ENCODE results near the gene ZNF831.

Gene ZNF831

DNA sequence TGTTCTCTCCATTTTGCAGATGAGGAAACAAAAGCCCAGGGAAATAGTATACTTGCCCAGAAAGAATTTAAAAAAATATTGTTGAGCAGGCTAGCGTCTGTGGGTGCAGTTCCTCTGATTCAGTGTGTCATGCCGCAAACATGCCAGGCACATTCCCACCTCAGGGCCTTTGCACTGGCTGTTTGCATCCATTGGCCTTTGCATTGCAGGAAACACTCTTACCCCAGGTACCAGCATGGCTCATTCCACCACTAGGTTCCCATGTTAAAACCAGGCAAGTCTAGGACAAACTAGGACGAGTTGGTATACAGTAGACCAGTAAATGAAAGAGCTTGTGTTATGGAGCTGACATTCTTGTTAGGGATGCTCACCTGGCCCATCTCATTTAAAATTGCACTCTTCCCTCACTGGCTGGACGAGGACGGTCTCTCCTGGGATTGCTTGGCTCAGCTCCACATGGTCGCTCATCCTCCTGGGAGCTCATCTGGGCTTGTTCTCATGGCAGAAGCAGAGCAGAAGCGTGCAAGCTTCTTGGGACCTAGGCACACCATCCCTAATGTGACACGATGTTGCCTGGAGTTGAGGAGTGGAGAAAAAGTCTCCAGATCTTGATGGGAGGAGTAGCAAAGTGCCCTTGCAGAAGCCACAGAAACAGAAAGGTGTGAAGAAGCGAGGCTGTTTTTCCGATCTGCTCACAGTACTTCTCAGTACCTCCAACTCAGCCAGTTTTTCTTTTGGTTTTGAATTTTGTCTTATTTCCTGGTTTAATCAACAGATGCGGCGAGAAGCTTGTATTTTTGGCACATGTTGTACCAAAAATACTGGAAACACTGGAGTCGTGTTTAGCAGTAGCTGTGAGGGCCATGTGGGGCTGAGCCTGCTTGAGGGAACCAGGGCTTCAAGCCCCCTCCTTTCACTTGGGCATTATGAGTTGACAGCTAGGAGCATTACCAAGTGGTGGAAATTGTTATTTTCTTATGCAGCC lies 13.9 kb downstream of the ZNF831 start:
- no peak for DNase-seq

DNA sequence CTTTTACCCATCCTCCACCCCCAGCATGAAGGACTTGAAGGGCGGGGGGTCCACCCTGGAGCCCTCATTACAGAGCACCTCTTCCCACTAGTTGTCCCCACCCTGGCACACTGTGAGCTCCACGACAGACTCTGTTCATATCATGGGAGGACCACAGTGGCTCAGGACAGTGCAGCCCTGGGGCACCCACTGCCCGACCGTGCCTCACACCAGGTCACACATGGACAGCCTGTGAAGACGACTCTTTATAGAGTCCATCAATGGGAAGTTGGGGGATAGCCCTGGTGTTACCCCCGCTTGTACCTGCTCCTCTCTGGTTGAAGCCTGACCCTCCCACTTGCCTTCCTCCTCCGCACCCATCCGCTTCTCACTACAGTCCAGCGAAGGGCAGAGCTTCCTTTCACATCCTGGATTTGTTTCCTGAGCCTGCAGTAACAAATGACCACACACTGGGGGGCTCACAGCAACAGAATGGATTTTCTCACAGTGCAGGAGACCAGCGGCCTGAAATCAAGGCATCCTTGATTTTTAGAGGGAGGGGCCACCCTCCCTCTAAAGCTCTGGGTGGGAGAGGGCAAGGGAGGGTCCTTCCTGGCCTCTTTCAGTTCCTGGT lies 15.5 kb downstream of the ZNF831 start:
- intact Hi-C loops (cut with DNase I) = no loop called here
- no peak for DNase-seq

More for the DNA sequence above, 13.9 kb downstream of the ZNF831 start:
- intact Hi-C loops (cut with DNase I) = no loop called here

DNA sequence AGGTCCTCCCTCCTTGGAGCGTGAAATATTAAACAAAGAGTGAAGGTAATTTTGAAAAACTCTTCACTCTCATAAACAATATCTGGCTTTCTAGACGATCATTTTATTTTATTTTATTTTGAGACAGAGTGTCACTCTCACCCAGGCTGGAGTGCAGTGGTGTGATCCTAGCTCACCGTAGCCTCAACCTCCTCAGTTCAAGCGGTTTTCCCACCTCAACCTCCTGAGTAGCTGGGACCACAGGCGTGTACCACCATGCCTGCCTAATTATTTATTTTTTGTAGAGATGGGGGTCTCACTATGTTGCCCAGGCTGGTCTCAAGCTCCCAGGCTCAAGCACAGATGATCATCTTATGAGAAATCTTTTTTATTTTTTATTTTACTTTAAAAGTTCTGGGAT lies 16.4 kb downstream of the ZNF831 start:
- no peak for DNase-seq
- intact Hi-C loops (cut with DNase I) = no loop called here

DNA sequence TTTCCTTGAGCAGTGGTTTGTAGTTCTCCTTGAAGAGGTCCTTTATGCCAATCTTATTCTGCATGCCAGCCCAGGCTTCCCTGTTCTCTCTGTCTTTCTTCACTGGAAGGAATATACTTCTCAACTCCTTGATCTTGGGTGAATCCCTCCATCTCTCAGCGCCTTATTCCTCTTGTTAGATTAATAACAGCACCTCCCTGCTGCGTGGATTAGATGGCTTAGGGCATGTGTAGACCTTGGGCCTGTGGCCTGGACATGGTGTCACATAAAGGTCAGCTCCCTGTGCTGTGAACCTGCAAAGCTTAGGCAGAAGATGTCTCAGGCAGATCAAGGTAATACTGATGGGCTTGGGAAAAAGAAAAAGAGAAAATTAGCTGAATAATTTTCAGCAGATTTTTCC lies 18.3 kb downstream of the ZNF831 start:
- intact Hi-C loops (cut with DNase I) = no loop called here
- no peak for DNase-seq

DNA sequence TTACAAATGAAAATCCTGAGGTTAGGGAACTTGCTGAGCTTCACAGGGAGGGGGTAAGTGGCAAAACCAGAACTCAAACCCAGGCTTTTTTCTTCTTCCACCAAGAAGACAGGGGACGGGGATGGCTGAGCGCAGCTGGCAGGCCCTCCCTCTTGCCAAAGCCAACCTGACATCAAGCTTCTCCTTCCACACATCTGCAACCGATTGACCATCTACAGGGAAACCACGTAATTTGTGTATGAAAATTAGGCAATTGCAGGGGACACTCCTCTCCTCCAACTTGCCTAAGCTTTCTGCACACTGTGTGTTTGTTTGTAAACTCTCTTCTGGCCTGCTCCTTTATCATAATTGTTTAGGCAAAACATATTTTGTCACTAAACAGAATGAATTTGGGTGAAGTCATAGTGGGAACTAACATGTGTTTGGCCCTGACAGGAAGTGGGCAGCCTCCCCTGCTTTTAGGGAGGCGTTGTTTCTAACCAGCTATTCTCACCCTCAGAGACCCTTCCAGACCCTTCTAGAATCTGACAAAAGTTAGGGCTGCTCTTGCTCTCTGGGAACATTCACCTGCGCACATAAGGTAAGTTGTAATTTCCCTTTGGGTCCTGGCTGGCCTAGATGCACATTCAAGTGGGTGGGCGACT lies 18.9 kb downstream of the ZNF831 start:
- no peak for DNase-seq
- intact Hi-C loops (cut with DNase I) = no loop called here

DNA sequence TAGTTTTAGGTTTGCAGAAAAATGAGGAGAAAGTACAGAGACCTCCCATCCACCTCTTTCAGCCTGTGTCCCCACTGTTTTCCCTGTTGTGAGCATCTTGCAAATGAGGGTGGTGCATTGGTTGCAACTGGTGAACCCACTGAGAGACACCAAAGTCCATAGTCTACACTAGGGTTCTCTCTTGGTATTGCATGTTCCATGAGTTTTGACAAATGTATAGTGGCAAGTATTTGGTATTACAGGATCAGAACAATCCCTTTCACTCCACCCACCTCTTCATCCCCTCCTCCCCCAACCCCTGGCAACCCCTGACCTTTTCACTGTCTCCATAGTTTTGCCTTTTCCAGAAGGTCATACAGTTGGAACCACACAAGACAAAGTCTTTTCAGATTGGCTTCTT lies 20.1 kb downstream of the ZNF831 start:
- intact Hi-C loops (cut with DNase I) = no loop called here
- DNase-seq = no peak

DNA sequence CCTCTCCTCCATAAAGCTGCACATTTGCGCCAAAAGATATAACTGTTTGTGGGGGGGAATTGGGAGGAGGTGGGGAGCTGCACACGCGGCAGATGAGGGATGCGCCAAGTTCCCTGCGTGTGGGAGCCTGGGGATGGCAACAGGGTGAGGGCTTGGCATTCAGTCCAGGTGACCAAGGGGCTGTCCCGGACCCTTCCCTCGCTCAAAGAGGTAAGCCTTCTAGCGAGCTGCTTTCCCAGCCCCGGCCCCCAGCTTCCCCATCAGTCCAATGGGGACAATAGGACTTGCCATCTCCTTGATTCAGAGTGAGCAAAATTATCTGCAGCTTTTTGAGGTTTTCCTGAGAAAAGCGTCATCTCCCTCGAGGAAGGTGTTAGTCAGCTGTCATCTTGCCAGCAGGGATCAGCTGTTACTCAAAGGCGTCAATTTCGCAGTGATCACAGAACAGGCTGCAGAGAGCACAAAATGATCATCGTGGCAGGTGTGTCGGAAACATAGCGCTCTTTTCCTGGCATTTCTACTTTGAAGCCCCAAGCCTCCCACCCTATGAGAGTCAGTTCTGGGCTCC lies 21.3 kb downstream of the ZNF831 start:
- no peak for DNase-seq
- intact Hi-C loops (cut with DNase I) = no loop called here

DNA sequence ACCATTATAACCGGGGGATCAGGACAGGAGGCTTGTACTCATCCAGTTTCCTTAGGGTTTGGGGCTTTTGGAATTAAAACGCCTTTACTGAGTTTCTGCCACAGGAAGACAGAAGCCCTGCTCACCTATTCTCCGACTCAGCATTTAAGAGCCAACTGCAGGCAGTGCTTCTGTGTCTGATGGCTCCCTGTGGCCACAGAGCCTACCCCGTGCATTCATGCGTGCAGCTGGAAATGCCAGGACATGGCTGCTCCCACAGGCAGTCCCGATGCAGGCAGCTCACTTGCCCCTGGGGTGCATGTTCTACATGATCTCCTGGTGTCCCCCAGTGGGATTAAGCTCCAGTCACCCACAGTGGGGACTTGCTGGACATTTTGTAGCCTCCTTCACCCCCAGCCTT lies 22.2 kb downstream of the ZNF831 start:
- intact Hi-C loops (cut with DNase I) = no loop called here
- DNase-seq = no peak

DNA sequence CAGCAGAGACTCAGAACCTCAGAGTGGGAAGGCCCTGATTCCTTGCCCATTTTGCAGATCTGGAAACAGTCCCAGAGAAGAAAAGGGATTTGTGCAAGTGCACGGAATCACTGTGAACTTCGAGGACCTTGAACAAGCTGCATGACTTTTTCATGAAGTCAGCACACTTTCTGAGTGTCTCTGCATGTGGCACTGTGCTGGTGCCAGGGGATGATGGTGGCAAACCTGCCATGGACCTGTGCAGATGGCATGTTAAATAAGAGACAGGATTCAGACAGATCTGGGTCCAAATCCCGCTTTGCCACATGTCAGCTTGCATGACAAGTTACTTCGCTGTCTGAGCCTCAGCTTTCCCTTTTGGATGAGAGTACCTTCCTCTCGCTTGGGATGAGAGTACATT lies 26.8 kb downstream of the ZNF831 start:
- no peak for DNase-seq
- intact Hi-C loops (cut with DNase I) = no loop called here

DNA sequence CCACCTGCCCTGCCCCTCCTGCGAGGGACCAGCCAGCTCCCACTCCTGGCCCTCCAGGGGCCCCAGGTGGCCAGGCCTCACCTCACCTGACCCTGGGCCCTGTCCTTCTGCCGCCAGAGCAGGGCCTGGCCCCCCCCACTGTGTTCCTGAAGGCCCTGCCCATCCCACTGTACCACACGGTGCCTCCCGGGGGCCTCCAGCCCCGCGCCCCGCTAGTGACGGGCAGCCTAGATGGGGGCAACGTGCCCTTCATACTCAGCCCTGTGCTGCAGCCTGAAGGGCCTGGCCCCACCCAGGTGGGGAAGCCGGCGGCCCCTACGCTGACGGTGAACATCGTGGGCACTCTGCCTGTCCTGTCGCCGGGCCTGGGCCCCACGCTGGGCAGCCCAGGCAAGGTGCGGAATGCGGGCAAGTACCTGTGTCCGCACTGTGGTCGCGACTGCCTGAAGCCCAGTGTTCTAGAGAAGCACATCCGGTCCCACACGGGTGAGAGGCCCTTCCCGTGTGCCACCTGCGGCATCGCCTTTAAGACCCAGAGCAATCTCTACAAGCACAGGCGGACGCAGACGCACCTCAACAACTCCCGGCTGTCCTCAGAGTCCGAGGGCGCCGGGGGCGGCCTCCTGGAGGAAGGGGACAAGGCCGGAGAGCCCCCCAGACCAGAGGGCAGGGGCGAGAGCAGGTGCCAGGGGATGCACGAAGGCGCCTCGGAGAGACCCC lies 27.6 kb downstream of the ZNF831 start:
- intact Hi-C loops (cut with DNase I) = no loop called here
- DNase-seq = no peak

DNA sequence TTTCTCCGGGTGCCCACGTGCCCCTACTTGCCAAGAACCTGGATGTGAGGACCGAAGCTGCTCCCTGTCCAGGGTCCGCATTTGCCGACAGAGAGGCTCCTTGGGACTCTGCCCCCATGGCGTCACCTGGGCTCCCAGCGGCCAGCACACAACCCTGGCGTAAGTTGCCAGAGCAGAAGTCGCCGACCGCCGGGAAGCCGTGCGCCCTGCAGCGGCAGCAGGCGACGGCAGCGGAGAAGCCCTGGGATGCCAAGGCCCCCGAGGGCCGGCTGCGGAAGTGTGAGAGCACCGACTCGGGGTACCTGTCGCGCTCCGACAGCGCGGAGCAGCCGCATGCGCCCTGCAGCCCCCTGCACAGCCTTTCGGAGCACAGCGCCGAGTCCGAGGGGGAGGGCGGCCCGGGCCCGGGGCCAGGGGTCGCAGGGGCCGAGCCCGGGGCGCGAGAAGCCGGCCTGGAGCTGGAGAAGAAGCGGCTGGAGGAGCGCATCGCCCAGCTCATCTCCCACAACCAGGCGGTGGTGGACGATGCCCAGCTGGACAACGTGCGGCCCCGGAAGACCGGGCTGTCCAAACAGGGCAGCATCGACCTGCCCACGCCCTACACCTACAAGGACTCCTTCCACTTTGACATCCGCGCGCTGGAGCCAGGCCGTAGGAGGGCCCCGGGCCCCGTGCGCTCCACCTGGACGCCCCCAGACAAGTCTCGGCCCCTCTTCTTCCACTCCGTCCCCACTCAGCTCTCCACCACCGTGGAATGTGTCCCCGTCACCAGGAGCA lies 28.3 kb downstream of the ZNF831 start:
- intact Hi-C loops (cut with DNase I) = no loop called here
- DNase-seq = peak in 2 of 10 donors; percentile 77 to 80

DNA sequence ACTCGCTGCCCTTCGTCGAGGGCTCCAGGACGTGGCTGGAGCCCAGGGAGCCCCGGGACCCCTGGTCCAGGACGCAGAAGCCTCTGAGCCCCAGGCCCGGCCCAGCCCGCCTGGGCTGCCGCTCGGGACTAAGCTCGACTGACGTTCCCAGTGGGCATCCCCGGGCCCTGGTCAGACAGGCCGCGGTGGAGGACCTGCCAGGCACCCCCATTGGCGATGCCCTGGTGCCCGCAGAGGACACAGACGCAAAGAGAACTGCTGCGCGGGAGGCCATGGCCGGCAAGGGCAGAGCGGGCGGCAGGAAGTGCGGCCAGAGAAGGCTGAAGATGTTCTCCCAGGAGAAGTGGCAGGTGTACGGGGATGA lies 28.9 kb downstream of the ZNF831 start:
- intact Hi-C loops (cut with DNase I) = no loop called here
- peak in 2 of 10 donors; percentile 70 to 78 for DNase-seq

DNA sequence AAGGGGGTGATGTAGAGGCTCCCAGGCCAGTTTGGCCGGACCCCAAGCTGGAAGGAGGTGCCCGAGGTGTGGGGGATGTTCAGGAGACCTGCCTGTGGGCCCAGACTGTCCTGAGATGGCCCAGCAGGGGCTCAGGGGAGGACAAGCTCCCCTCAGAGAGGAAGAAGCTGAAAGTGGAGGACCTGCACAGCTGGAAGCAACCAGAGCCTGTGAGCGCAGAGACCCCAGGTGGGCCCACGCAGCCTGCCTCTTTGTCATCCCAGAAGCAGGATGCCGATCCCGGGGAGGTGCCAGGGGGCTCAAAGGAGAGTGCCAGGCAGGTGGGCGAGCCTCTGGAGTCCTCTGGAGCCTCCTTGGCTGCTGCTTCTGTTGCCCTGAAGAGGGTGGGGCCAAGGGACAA lies 29.7 kb downstream of the ZNF831 start:
- peak in 1 of 10 donors; percentile 69 for DNase-seq
- intact Hi-C loops (cut with DNase I) = no loop called here

DNA sequence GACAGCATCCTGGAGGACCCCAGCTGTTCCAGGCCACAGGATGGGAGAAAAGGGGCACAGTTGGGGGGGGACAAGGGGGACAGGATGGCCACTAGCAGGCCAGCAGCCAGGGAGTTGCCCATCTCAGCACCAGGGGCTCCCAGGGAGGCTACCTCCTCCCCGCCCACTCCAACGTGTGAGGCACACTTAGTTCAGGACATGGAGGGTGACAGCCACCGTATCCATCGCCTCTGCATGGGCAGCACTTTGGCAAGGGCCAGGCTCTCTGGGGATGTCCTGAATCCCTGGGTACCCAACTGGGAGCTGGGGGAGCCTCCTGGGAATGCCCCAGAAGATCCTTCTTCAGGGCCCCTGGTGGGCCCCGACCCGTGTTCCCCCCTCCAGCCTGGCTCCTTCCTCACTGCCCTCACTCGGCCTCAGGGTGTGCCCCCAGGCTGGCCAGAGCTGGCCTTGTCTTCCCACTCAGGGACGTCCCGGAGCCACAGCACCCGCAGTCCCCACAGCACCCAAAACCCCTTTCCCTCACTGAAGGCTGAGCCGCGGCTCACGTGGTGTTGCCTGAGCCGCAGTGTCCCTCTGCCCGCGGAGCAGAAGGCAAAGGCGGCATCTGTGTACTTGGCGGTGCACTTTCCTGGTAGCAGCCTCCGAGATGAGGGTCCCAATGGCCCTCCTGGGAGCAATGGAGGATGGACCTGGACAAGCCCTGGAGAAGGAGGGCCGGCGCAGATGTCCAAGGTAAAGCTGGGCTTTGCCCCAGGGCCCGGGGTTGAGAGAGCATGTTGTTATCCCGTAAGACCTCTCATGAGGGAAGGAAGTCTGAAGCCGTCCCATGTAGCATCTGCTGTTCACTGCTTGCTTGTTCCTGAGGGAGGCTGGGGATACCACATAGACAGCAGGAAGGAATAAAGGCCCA lies 30.7 kb downstream of the ZNF831 start:
- intact Hi-C loops (cut with DNase I) = no loop called here
- peak in 2 of 10 donors; percentile 72 to 76 for DNase-seq

DNA sequence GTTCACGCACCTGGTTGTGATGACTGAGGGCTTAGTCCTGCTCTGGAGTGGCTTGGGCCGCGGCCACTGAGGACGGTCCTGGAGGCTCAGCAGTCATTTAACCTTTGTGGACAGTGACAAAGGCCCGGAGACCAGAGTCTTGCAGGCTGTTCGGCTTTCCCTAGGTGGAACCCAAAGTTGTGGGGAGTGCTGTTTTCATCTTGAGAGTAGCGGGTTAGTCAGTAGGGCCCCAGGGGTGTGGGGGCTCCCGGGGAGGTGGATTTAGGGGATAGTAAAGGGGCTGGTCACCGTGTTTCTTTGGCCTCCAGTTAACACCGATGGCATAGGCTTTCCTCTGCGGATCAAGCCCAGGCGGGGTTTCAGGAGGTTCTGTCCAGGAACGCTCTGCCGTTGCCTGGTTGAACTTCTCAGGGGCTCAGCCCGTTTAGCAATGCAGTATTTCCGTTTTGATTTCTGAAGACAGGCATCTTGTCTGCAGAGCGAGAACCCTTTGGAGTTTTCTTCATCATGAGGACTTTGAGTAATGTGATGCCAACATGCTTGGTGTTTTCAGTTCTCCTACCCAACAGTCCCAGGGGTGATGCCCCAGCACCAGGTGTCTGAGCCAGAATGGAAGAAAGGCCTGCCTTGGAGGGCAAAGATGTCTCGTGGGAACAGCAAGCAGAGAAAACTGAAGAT lies 31.8 kb downstream of the ZNF831 start:
- no peak for DNase-seq

DNA sequence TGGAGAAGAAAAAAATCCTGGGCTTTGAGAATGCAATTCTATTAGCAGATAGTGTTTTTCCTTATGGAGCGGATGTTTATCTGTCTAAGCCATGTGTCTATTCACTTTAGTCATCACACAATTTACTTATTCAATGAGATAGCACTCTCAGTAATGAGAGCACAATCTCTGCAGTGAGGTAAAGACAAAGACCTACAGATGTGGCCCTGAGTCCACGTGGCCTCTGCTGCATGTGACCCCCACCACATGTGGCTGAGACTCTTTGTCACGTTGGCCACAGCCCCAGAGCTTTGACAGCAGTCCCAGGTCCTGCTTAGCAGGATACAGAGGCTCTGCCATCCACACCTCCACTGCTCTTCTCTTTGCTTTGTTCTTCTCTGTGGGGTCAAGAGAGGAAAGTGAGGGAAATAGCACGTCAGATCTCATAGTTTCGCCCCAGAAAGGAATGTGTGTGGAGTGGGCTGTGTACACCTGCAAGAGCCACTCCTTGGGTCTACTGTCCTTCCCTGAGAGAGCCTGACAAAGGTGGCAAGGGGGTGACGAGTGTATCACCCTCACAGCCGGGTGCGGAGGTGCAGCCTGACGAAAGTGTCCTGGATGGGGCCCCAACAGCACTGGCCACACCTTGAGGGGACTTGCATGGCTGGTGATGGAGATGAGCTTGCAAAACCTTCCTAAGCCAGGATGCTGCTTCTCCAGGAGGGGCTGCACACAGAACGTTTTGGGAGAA lies 40.7 kb downstream of the ZNF831 start:
- intact Hi-C loops (cut with DNase I) = no loop called here
- peak in 1 of 10 donors; percentile 58 for DNase-seq

More for the DNA sequence above, 31.8 kb downstream of the ZNF831 start:
- intact Hi-C loops (cut with DNase I) = no loop called here

DNA sequence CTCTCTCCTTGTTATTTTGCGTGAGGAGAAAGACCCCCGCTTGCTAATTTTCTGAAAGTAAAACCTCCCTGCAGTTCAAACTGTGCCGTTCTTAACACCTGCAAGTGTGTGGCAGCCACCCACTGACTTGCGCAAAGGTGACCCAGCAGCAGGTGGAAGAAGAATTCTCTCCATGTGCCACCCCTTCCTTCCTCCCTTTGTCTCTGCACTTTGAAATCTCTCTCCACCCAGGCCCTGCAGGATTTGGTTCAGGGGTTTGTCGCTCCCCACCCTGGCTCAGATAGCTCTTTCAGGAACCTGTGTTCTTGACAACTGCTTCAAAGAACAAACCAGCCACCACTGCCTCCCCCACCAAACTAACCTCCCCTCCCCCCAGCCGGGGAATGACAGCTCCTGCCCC lies 41.4 kb downstream of the ZNF831 start:
- intact Hi-C loops (cut with DNase I) = loop anchor here (5.0 kb wide), 1 partner anchor 338 kb away; no protein-coding TSS in a partner anchor
- peak in 1 of 10 donors; percentile 69 for DNase-seq

All from posterior cingulate gyrus (tissue), 11 donors.